Sigmoid colon (tissue), 7 donors: Measurements from ENCODE around the gene ZNF396. TPM values are rescaled to one million over a fixed set of nuclear protein-coding genes. Genes with fewer than 3 reads are reported as not detected.
A peak's percentile ranks its signal among the peaks of the same experiment; 100 is the strongest.

ENCODE experiments used
- DNase-seq: peaks from one replicate; pipeline ENCODE4 v3.0.0-alpha.2; 2019
- H3K27ac ChIP-seq, 4 donors: fragments of 200-600 bp; sonication (generic); one replicate each; pipeline ENCODE4 v1.5.1; 2016 to 2019; ENCODE audit warnings: mild to moderate bottlenecking in 1 of 4
- H3K27me3 ChIP-seq, 3 donors: fragments of 200-600 bp; sonication (generic); one replicate each; pipeline ENCODE4 v1.5.1; 2019; ENCODE audit warnings: mild to moderate bottlenecking in 1 of 3
- H3K36me3 ChIP-seq, 4 donors: fragments of 200-600 bp; sonication (generic); one replicate each; pipeline ENCODE4 v1.5.1; 2016 to 2019
- H3K4me1 ChIP-seq, 4 donors: fragments of 200-600 bp; sonication (generic); one replicate each; pipeline ENCODE4 v1.5.1; 2017 to 2019
- H3K4me3 ChIP-seq, 4 donors: fragments of 200-600 bp; sonication (generic); one replicate each; pipeline ENCODE4 v1.5.1; 2017 to 2019; ENCODE audit warnings: mild to moderate bottlenecking in 2 of 4, moderate library complexity in 1 of 4
- H3K9me3 ChIP-seq, 4 donors: fragments of 200-600 bp in 3 of 4; sonication (generic) in 3 of 4; one replicate each; pipeline versions ENCODE4 v1.5.1 to v1.6.1; 2013 to 2019
- EP300 ChIP-seq, 4 donors: sonication (generic); formaldehyde crosslinking; IDR thresholded peaks; one replicate each; pipeline ENCODE4 v1.6.1; 2017; ENCODE audit warnings: antibody characterized with exemption in 4 of 4
- POLR2A ChIP-seq, 2 donors: fragments of 450-650 bp; IDR thresholded peaks; one replicate each; pipeline ENCODE4 v1.6.1; 2016; ENCODE audit warnings: antibody characterized with exemption in 2 of 2, mild to moderate bottlenecking in 2 of 2, moderate library complexity in 2 of 2
- POLR2AphosphoS5 ChIP-seq, 4 donors: sonication (generic); formaldehyde crosslinking; IDR thresholded peaks; one replicate each; pipeline ENCODE4 v1.6.1; 2017; ENCODE audit warnings: antibody characterized with exemption in 4 of 4
- WGBS, 2 donors: extraction: QIAGEN DNeasy Blood & Tissue Kit; methylation state at CpG; one replicate each; pipeline ENCODE4 v1.1.7; 2013; 5-methylcytosine and 5-hydroxymethylcytosine counted together
- intact Hi-C: fragments of 100-400 bp; cut with DNase I; formaldehyde crosslinking; loops from one replicate; pipeline ENCODE4 v1.15.1; 2023
- polyA plus RNA-seq, 3 donors: library from polyadenylated mRNA; stranded (reverse); fragments of 200-250 nt; gene quantifications; one replicate each; pipeline ENCODE4 v1.2.3, GENCODE V29; 2013
- total RNA-seq, 4 donors: library from RNA; depleted of rRNA; stranded (reverse); fragments of >200 nt; gene quantifications; one replicate each; pipeline ENCODE4 v1.1.0, GENCODE V29; 2016
- TF ChIP-seq, protein P1 (sequence below), 4 experiments: fragments of 450-650 bp in 3 of 4; fragments of 200-600 bp in 1 of 4; IDR thresholded peaks; one replicate each; pipeline ENCODE4 v1.5.1; 2016 to 2019; ENCODE audit warnings: antibody characterized with exemption in 4 of 4, mild to moderate bottlenecking in 3 of 4, moderate library complexity in 2 of 4
- donor health status: healthy with polysubstance abuse.
- donor health status: Bipolar disorder and iron deficiency.
- donor health status: healthy.

Gene ZNF396
- total and polyA plus RNA-seq, 7 donors, result 1.6 to 3.3 (median 1.9) TPM

DNA sequence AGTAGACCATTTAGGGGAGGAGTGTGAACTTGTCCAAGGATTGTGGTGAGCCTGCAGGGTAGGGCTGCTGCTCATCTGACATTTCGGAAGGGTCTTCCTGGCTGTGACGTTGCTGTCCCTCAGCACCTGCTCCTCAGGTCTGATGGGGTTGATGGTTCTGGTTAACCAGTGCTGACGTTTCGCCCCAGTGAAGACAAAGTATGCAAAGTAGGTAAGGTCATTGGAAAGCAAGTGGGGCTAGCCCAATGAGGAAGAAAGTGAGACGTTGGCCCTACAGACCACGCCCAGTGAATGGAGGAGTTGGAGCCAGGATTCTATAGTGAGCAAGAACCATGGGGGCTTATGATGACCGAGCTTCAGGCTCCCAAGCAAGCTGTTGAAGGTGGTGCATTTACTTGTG lies 33.4 kb upstream of the ZNF396 start:
- WGBS, 2 donors, result 75% methylated on average over 7 of the region's 7 CpGs
- no peak for DNase-seq
- intact Hi-C loops, result no loop called here
- Histone ChIP-seq H3K4me1 (peaks cover 0 to 4% (median 1%) of the 10 kb centered on the region in 4 donors), H3K4me3 (no peak overlapping the region), H3K9me3 (no peaks in the 10 kb centered on the region), H3K36me3 (no peaks in the 10 kb centered on the region), H3K27me3 (no peaks in the 10 kb centered on the region), H3K27ac (no peak overlapping the region)
- TF ChIP-seq, protein P1, sequence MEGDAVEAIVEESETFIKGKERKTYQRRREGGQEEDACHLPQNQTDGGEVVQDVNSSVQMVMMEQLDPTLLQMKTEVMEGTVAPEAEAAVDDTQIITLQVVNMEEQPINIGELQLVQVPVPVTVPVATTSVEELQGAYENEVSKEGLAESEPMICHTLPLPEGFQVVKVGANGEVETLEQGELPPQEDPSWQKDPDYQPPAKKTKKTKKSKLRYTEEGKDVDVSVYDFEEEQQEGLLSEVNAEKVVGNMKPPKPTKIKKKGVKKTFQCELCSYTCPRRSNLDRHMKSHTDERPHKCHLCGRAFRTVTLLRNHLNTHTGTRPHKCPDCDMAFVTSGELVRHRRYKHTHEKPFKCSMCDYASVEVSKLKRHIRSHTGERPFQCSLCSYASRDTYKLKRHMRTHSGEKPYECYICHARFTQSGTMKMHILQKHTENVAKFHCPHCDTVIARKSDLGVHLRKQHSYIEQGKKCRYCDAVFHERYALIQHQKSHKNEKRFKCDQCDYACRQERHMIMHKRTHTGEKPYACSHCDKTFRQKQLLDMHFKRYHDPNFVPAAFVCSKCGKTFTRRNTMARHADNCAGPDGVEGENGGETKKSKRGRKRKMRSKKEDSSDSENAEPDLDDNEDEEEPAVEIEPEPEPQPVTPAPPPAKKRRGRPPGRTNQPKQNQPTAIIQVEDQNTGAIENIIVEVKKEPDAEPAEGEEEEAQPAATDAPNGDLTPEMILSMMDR (IDR thresholded peaks at IDR 0.05), result no peak
- TF ChIP-seq EP300 (IDR thresholded peaks at IDR 0.05) (no peak), POLR2AphosphoS5 (IDR thresholded peaks at IDR 0.05) (no peak), POLR2A (IDR thresholded peaks at IDR 0.05) (no peak)

DNA sequence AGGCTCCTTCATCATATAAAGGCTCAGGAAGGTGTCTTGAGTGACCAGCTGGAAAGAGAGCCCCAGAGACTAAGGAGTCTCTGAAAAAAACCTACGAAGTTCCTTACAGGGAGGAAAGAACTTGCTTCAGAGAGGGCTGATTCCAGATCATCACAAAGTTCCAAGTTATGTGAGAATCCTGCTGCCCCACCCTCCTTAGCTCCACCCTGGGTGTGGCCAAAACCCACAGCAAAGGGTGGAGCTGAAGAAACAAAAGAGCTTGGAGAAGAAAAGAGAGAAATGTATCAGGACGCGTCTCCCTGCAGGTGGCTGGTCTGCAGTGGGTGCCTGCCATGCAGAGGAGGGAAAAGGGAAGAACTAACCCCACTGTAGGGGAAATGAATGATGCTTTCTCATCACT lies 32.8 kb upstream of the ZNF396 start:
- intact Hi-C loops, result loop anchor here (5.0 to 10.0 kb wide), 3 partner anchors 45 to 172 kb away; partner anchors contain the start of genes GALNT1 and INO80C
- peaks cover 0 to 4% (median 1%) of the 10 kb centered on the region in 4 donors for H3K4me1 ChIP-seq
- H3K27ac ChIP-seq, result no peak overlapping the region
- 17 to 65% methylated on average over 3 of the region's 3 CpGs for WGBS, 2 donors
- H3K4me3 ChIP-seq, result no peak overlapping the region
- DNase-seq, result no peak
- H3K27me3 ChIP-seq, result no peaks in the 10 kb centered on the region
- H3K9me3 ChIP-seq, result no peaks in the 10 kb centered on the region
- TF ChIP-seq POLR2AphosphoS5 (IDR thresholded peaks at IDR 0.05) (no peak), EP300 (IDR thresholded peaks at IDR 0.05) (no peak), POLR2A (IDR thresholded peaks at IDR 0.05) (no peak)
- TF ChIP-seq, protein P1 (IDR thresholded peaks at IDR 0.05), result no peak
- no peaks in the 10 kb centered on the region for H3K36me3 ChIP-seq

DNA sequence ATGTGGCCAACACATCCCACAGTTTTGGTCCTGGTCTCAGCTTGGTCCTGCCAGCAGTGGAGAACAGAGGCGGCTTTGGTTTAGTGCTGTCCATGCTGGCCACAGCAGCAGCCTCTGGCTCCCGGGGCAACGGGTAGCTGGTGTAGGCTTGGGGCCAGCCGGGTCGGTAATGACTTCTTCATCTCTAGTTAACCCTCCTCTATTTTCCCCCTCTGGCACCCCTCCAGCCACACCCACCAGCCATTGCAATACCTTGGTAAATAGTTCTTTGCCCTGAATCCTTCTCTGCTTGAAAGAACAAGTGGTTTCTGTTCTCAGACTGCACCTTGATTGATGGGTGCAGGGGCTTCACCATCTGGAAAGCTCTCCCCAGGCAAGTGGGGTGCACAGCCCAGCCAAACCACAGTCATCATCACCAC lies 31.7 kb upstream of the ZNF396 start:
- TF ChIP-seq POLR2AphosphoS5 (IDR thresholded peaks at IDR 0.05), result no peak
- no peak for TF ChIP-seq EP300 (IDR thresholded peaks at IDR 0.05)
- Histone ChIP-seq H3K27ac (no peak overlapping the region), H3K9me3 (no peaks in the 10 kb centered on the region), H3K4me3 (no peak overlapping the region), H3K4me1 (peaks cover 0 to 4% (median 1%) of the 10 kb centered on the region in 4 donors), H3K36me3 (no peaks in the 10 kb centered on the region), H3K27me3 (no peaks in the 10 kb centered on the region)
- intact Hi-C loops, result loop anchor here (5.0 to 10.0 kb wide), 3 partner anchors 46 to 173 kb away; partner anchors contain the start of genes GALNT1 and INO80C
- 19 to 70% methylated on average over 5 of the region's 5 CpGs for WGBS, 2 donors
- no peak for DNase-seq

DNA sequence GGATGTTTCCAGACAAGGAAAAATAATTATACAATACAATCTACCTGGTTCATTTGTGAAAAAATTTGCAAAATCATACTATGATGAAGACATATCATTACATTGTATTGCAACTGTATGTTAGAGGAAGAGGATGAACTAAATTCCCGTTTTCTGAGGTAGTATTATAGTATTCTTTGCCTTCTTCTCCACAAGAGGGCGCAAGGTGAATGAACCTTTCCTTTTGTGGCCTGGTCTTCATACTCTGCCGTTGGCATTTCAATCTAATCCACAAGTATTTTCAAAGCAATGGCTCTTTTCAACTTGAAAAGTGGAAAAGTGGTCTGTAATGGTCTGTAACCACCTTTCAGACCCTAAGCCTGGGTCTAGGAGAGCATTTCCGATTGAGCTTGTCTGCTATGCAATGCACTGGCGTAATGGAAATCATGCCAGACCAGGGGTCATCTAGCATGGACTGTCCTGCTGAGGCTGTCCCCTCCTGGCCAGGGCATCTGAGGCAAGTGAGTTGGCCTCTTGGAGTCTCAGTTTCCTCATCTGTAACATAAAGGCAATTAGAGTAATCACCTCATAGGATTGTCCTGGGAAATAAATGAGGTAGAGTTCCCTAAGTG lies 30.8 kb upstream of the ZNF396 start:
- TF ChIP-seq EP300 (IDR thresholded peaks at IDR 0.05), result no peak
- no peak for TF ChIP-seq POLR2A (IDR thresholded peaks at IDR 0.05)
- TF ChIP-seq, protein P1 (IDR thresholded peaks at IDR 0.05), result peak in 3 of 4 experiments; percentile 43 to 72 (median 57)
- TF ChIP-seq POLR2AphosphoS5 (IDR thresholded peaks at IDR 0.05), result no peak
- Histone ChIP-seq H3K27ac (no peak overlapping the region), H3K4me1 (peaks cover 0 to 4% (median 1%) of the 10 kb centered on the region in 4 donors), H3K4me3 (no peak overlapping the region), H3K9me3 (no peaks in the 10 kb centered on the region), H3K36me3 (no peaks in the 10 kb centered on the region), H3K27me3 (no peaks in the 10 kb centered on the region)
- WGBS, 2 donors, result 32 to 38% methylated on average over 5 of the region's 5 CpGs
- intact Hi-C loops, result loop anchor here (5.0 to 10.0 kb wide), 3 partner anchors 47 to 174 kb away; partner anchors contain the start of genes GALNT1 and INO80C
- DNase-seq, result no peak

DNA sequence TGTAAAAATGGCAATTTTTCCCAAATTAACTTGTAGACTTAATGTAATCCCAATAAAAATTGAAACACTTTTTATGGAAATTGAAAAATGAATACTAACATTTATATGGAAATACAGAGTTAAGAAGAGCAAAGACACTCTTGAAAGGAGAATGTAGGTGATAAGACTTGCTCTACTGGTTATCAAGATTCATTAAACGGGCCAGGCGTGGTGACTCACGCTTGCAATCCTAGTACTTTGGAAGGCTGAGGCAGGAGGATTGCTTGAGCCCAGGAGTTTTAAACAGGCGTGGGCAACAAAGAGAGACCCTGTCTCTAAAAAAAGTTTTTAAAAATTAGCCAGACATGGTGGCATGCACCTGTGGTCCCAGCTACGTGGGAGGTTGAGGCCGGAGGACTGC lies 29.5 kb upstream of the ZNF396 start:
- no peak for DNase-seq
- Histone ChIP-seq H3K27ac (no peak overlapping the region), H3K36me3 (no peaks in the 10 kb centered on the region), H3K27me3 (no peaks in the 10 kb centered on the region), H3K4me3 (no peak overlapping the region), H3K4me1 (peaks cover 0 to 4% (median 1%) of the 10 kb centered on the region in 4 donors), H3K9me3 (no peaks in the 10 kb centered on the region)
- 43 to 81% methylated on average over 6 of the region's 6 CpGs for WGBS, 2 donors
- TF ChIP-seq EP300 (IDR thresholded peaks at IDR 0.05), result no peak
- no peak for TF ChIP-seq POLR2A (IDR thresholded peaks at IDR 0.05)
- TF ChIP-seq, protein P1 (IDR thresholded peaks at IDR 0.05), result no peak
- TF ChIP-seq POLR2AphosphoS5 (IDR thresholded peaks at IDR 0.05), result no peak
- intact Hi-C loops, result loop anchor here (5.0 to 10.0 kb wide), 3 partner anchors 48 to 176 kb away; partner anchors contain the start of genes GALNT1 and INO80C
